GM21619 (cell line): ENCODE measurements around the gene ZNF484.

Source experiments
- ATAC-seq: cut with Tn5 transposase; IDR thresholded peaks from one replicate; pipeline ENCODE4 v1.9.1; 2021; ENCODE audit not compliant: unreplicated experiment

ZNF484 gene

GRCh38 chr9:92795598-92796336 is 82.1 kb downstream of the ZNF484 start:
- ATAC-seq: no peak
